HUES6 (cell line): ENCODE measurements around the gene AUH.
A peak's percentile ranks its signal among the peaks of the same experiment; 100 is the strongest.

Experiments used
- H3K27ac ChIP-seq: 2 replicates; pipeline ENCODE4 v1.7.0; 2013; ENCODE audit warnings: low read depth, mild to moderate bottlenecking, low read length, inconsistent platforms
- H3K27me3 ChIP-seq: 2 replicates; pipeline ENCODE4 v1.6.1; 2013; ENCODE audit warnings: low read length; ENCODE audit not compliant: control insufficient read depth, insufficient read depth
- H3K36me3 ChIP-seq: 2 replicates; pipeline ENCODE4 v1.6.1; 2013; ENCODE audit warnings: low read length; ENCODE audit not compliant: control insufficient read depth, insufficient read depth
- H3K4me1 ChIP-seq: 2 replicates; pipeline ENCODE4 v1.6.1; 2013; ENCODE audit warnings: low read length; ENCODE audit not compliant: control insufficient read depth, insufficient read depth
- H3K4me3 ChIP-seq: 2 replicates; pipeline ENCODE4 v1.5.1; 2013; ENCODE audit warnings: low read depth, low read length
- H3K9ac ChIP-seq: one replicate; pipeline ENCODE4 v1.6.1; 2013; ENCODE audit warnings: mild to moderate bottlenecking, low read length
- H3K9me3 ChIP-seq: 2 replicates; pipeline ENCODE4 v1.6.1; 2013; ENCODE audit warnings: low read depth, low read length; ENCODE audit not compliant: control insufficient read depth, insufficient read depth

Gene AUH

DNA sequence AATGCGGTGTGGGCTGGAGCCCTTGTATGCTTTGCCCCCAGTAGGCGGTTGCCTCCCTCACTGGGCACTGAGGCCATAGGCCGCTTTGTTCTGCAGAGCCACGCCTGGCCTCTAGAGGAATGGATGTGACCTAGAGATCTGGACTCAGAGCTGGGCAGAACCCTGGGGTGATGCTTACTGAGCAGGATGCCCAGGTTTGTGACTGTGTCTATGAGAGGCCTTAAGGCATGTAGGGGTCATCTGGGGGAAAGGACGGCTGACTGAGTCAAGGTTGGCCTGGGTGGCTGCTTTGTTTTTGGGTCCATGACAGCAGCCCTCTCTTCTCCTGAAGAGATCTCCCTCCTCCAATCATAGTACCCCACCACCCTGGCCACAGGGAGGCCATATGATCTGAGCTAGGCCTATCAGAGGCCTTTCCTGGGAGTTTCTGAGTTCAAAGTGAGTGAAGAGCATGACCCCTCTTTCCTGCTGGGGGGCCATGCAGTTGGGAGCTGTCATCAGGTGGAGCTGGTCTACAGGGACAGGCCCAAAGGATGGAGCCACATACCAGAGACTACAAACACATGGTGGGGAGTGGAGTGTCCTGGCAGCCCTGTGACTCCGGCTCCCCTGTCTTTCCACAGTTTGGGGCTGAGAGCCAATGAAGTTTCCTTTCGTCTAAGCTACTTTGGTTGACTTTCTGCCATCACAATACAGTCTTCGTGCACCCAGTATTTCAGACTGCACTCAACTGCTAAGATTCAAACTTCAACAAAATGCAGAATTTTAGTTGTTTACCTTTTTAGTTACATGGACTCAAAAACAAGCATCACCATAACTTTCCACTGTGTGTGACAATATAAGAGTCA, 165.4 kb downstream of the AUH start:
- peaks cover 30% of the 10 kb centered on the region for H3K4me1 ChIP-seq
- H3K27ac ChIP-seq, result no peak overlapping the region
- H3K27me3 ChIP-seq, result peaks cover 25% of the 10 kb centered on the region
- H3K9me3 ChIP-seq, result peaks cover 12% of the 10 kb centered on the region; the same call in 1 of the 2 replicates
- H3K36me3 ChIP-seq, result no peaks in the 10 kb centered on the region
- no peak overlapping the region for H3K9ac ChIP-seq
- H3K4me3 ChIP-seq, result no peak overlapping the region

DNA sequence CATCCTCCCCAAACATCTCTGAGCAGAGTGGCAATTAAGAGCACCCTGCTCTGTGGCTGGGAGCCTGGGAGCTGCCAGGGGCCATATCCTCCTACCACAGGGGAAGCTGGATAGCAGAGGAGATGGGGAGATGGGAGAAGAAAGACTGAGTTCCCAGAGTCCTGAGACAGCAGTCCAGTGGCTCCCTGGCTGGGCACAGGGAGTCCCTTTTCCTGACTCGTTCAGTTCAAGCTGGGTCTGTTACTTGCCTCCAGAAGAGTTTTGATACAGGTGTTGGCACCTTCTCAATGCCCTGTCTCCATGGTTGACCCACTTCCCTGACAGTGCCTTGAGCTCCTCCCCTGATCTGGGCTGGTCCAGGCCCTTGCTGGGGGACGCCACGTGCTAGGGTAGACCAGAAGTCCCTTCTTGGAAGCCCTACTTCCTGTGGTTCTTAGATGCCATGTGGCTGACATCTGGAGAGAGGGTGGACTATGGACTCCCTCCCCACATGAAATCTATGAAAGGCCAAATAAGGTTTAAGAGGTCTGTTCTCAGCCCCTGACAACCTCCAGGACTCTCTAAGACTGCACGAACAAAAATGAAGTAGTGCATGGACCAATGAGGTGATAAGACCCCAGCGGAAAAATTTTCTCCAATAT, 166.2 kb downstream of the AUH start:
- H3K9ac ChIP-seq, result no peak overlapping the region
- peaks cover 30% of the 10 kb centered on the region for H3K4me1 ChIP-seq
- H3K27me3 ChIP-seq, result peaks cover 25% of the 10 kb centered on the region
- no peak overlapping the region for H3K27ac ChIP-seq
- no peak overlapping the region for H3K4me3 ChIP-seq
- no peaks in the 10 kb centered on the region for H3K36me3 ChIP-seq
- H3K9me3 ChIP-seq, result peaks cover 4% of the 10 kb centered on the region; the same call in 1 of the 2 replicates

DNA sequence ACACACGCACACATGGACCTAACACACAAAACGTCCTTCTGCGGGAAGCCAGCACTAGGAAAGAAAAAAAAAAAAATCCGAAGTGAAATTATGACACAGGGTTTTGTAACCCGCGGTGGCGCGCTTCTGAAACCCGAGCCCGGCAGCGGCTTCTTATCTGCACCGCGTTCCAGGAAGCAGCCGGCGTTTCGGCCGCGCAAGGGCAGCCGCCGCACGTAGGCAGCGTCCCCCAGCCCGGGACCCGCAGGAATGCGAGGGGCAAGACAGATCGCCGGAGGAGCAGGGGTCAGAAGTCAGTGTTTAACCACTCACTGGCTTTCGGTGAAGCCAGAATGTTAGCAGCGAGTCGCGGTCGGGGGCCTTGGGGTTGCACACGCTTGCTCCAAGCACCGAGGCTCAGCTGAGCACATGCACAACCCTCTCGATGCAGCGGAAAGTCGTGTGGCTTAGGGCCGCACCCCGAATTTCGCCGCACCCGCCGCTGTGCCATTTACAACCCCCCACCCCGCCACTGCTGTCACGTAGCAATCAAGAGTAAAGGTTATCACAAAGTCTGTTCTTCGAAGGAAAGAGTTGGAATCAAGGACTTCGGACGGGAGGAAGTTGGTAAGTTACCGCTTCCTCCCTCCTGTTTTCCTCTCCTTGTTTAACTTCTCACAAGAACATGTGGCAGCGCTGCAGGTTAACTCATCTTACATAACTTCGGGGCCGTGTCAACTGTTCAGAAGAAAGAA, 167.9 kb downstream of the AUH start:
- Histone ChIP-seq H3K9me3 (peaks cover 6% of the 10 kb centered on the region; the same call in 1 of the 2 replicates), H3K27me3 (peaks cover 25% of the 10 kb centered on the region), H3K36me3 (no peaks in the 10 kb centered on the region), H3K9ac (peak overlapping the region; percentile 77), H3K4me3 (peak overlapping the region; percentile 63), H3K4me1 (peaks cover 30% of the 10 kb centered on the region), H3K27ac (peak overlapping the region; percentile 78; the same call in 1 of the 2 replicates)

DNA sequence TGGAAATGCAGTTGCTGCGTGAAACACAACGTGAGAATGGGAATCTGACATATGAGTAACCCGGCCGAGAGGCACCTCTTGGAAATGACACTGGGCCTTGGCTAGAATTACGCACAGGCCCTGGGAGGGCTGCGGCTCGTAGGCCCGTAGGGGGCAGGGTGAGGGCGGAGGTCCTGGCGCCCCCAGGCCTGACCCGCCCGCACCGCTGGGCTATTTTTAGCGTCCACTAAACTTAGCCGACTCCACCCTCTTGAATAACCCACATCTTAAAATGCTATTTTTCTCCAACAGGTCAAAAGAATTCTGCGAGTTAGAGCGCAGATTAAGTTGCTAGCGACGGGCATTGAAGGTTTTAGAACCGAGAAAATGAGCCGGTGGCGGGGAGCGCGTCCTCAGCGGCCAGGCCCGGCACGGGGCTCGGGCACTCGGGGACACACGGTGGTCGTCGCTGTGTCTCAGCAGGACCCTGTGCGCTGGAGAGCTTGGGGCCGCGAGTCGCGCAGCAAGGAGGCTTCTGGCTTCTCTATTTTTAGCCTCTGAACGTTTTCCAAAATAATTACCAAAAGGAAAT, 168.5 kb downstream of the AUH start:
- peaks cover 25% of the 10 kb centered on the region for H3K27me3 ChIP-seq
- peak overlapping the region; percentile 63 for H3K4me3 ChIP-seq
- peaks cover 11% of the 10 kb centered on the region for H3K9me3 ChIP-seq
- H3K27ac ChIP-seq, result peak overlapping the region; percentile 78; the same call in 1 of the 2 replicates
- no peaks in the 10 kb centered on the region for H3K36me3 ChIP-seq
- H3K4me1 ChIP-seq, result peaks cover 24% of the 10 kb centered on the region; the same call in 1 of the 2 replicates
- peak overlapping the region; percentile 77 for H3K9ac ChIP-seq

DNA sequence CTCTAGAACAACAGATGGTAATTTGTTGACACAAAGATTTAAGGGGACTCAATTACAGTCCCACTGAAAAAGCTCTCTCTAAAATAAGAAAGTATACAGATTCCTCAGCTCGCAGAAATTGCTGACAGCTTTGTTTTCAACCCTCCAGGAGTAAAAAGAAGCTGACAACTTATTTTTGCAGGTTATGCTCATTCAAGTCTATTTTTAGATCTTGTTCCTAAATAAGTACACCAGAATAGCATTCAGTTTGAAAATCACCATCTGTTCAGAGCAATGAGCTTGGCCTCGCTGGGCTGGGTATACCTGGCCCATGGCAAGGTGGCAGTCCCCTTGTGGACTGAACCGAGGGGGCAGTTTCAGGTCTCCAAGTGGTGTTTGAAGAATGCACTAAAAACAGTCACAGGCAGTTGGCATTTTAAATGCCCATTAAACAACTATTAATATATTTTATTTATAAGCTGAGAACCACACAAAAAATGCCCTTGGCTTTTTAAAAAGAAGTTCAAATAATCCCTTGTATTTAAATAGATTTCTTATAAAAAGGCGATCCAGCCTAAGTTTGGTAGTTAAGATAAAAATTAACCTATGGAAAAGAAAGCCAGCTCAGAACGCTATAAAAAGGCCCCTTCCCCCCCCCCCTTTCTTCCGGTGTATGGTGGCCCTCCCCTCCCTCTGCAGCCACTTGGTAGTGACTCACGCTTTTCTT, 169.2 kb downstream of the AUH start:
- Histone ChIP-seq H3K36me3 (no peaks in the 10 kb centered on the region), H3K4me3 (peak overlapping the region; percentile 63), H3K9ac (no peak overlapping the region), H3K27me3 (peaks cover 25% of the 10 kb centered on the region), H3K27ac (no peak overlapping the region), H3K9me3 (peaks cover 11% of the 10 kb centered on the region), H3K4me1 (peaks cover 18% of the 10 kb centered on the region; the same call in 1 of the 2 replicates)

DNA sequence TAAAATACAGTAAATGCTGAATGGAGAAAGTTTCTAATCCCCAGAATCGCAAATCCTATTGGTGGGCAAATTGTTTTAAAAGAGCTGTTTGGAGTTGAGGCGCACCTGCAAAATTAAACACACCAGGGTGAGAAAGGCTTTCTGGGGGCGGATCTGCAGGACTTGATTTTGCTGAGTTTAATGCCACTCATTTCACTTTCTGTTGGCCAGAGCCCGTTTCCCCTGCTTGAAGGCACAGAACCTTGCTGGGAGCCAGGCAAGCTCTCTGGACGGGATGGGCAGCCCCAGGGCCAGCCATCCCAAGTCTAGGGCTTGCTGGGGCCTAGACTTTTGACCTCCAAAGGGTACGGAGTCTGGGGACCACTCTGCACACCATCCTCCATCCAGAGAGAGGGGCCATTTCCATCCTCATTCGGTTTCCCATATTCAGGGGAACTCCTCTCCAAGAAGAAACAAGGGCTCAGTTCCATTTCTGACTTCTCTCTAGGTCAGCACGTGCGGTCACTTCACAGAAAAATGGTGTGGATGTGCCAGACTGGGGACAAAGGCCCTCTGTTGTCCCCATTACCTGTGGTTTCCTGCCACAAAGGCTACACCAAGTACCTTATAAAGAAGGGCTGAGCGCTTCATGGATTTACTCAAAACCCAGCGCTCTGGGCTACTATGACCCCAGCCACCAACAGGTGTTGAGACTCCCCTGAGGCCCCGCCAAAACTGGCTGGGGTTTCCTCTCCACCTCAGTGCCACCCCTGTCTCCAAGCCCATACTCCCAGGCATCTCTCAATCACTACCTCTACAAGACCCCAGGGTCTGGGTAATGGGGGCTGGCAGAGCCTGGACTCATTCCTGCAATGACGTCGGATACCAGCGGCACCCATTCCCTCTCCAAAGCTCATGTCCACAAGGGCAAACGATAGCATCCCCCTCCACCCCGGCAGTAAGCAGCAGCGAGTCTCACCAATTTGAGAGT, 170.0 kb downstream of the AUH start:
- H3K4me3 ChIP-seq, result no peak overlapping the region
- peaks cover 11% of the 10 kb centered on the region for H3K9me3 ChIP-seq
- H3K4me1 ChIP-seq, result peaks cover 18% of the 10 kb centered on the region; the same call in 1 of the 2 replicates
- no peak overlapping the region for H3K27ac ChIP-seq
- H3K9ac ChIP-seq, result no peak overlapping the region
- H3K27me3 ChIP-seq, result peaks cover 25% of the 10 kb centered on the region
- no peaks in the 10 kb centered on the region for H3K36me3 ChIP-seq

DNA sequence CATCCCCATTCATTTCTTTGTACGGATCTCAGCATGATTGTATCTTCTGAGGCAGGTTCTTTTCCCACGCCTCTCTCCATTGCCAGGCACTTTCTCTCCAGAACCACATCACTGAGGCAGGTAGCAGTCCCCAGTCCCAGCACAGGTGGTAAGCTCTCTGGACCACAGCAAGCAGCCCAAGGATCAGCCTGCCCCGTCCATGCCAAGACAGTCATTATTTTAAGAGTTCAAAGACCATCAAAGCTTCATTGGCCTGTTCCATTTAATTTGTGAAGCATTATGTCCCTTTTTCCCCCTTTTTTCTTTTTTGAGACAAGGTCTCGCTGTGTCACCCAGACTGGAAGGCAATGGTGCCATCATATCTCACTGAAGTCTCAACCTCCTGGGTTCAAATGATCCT, 171.7 kb downstream of the AUH start:
- H3K36me3 ChIP-seq, result no peaks in the 10 kb centered on the region
- peaks cover 20% of the 10 kb centered on the region for H3K27me3 ChIP-seq
- H3K4me3 ChIP-seq, result no peak overlapping the region
- H3K27ac ChIP-seq, result no peak overlapping the region
- H3K9me3 ChIP-seq, result peaks cover 11% of the 10 kb centered on the region
- no peak overlapping the region for H3K9ac ChIP-seq
- H3K4me1 ChIP-seq, result peaks cover 18% of the 10 kb centered on the region; the same call in 1 of the 2 replicates

DNA sequence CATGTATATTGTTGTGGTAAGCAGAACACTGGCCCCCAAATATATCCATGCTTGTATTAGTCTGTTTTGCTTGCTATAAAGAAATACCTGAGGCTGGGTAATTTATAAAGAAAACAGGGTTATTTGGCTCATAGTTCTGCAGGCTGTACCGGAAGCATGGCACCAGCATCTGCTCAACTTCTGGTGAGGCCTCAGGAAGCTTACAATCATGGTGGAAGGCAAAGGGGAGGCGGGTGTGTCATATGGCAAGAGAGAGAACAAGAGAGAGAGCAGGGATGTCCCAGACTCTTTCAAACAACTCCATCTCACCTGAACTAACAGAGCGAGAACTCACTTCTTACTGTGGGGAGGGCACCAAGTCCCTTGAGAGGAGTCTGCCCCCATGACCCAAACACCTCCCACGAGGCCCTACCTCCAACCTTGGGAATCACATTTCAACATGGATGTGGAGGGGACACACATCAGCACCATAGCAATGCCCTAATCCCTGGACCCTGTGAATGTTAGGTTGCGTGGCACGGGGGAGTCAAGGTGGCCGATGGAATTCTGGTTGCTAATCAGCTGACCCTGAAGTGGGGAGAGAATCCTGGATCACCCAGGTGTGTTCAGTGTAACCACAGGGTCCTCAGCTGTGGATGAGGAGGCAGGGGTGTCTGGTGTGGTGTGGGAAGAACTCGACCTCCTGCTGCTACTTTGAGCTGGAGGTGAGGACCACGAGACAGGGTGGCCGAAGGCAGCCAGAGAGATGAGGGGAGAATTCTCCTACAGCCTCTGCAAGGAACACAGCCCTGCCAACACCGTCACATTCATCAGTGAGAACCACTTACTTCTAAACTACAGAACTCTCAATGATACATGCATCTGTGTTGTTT, 172.8 kb downstream of the AUH start:
- H3K4me1 ChIP-seq, result peaks cover 15% of the 10 kb centered on the region; the same call in 1 of the 2 replicates
- H3K9ac ChIP-seq, result no peak overlapping the region
- peaks cover 11% of the 10 kb centered on the region for H3K9me3 ChIP-seq
- no peaks in the 10 kb centered on the region for H3K36me3 ChIP-seq
- peaks cover 9% of the 10 kb centered on the region for H3K27me3 ChIP-seq
- no peak overlapping the region for H3K27ac ChIP-seq
- H3K4me3 ChIP-seq, result no peak overlapping the region

DNA sequence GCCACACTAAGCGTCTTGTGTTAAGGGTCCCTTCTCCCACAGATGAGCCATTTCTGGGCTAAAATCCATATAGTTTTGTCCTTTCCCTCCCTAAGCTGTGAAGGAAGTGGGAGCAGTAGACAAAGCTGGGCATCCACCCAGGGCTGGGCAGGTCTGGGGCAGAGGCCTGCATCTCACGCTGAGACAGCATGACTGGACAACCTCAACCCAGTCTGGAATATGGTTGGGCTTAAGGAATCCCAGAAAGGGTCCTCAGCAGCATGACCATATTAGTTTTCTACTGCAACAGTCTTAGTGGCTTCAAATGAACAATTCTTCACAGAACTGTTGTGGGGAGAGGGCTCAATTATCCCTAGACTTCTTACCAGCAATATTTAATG, 173.8 kb downstream of the AUH start:
- no peaks in the 10 kb centered on the region; the same call in 1 of the 2 replicates for H3K27me3 ChIP-seq
- no peak overlapping the region for H3K9ac ChIP-seq
- H3K27ac ChIP-seq, result no peak overlapping the region
- no peak overlapping the region for H3K4me3 ChIP-seq
- peaks cover 11% of the 10 kb centered on the region for H3K9me3 ChIP-seq
- no peaks in the 10 kb centered on the region for H3K36me3 ChIP-seq
- H3K4me1 ChIP-seq, result peaks cover 13% of the 10 kb centered on the region; the same call in 1 of the 2 replicates
